Gastrocnemius medialis (tissue), 4 donors: Measurements from ENCODE around the gene CHAC1. TPM values are rescaled to one million over a fixed set of nuclear protein-coding genes. Genes with fewer than 3 reads are reported as not detected.

Experiments used
- ATAC-seq, 2 donors: fragments of 150-250 bp; one replicate each; pipeline ENCODE4 v1.9.1; 2016
- DNase-seq, 2 donors: peaks; one replicate each; pipeline ENCODE4 v3.0.0-alpha.2; 2019
- H3K27ac ChIP-seq, 4 donors: fragments of 200-600 bp; sonication (generic); 1 replicate in 1 of 4; 2 replicates in 3 of 4; pipeline ENCODE4 v1.5.1; 2016 to 2018; ENCODE audit warnings: mild to moderate bottlenecking in 2 of 4, moderate library complexity in 1 of 4
- H3K27me3 ChIP-seq, 3 donors: fragments of 200-600 bp; sonication (generic) in 2 of 3; 1 replicate in 1 of 3; 2 replicates in 2 of 3; pipeline versions ENCODE4 v1.5.1 to v1.6.0; 2016 to 2019; ENCODE audit warnings: mild to moderate bottlenecking in 1 of 3, moderate library complexity in 1 of 3
- H3K36me3 ChIP-seq, 2 donors: fragments of 200-600 bp; sonication (generic) in 1 of 2; one replicate each; pipeline ENCODE4 v1.5.1; 2017 to 2018
- H3K4me1 ChIP-seq, 2 donors: fragments of 200-600 bp; sonication (generic) in 1 of 2; one replicate each; pipeline ENCODE4 v1.5.1; 2016 to 2017; ENCODE audit warnings: mild to moderate bottlenecking in 2 of 2
- H3K4me3 ChIP-seq, 4 donors: fragments of 200-600 bp; sonication (generic) in 3 of 4; 1 replicate in 1 of 4; 2 replicates in 3 of 4; pipeline ENCODE4 v1.5.1; 2016 to 2019; ENCODE audit warnings: mild to moderate bottlenecking in 2 of 4
- H3K9me3 ChIP-seq, 3 donors: fragments of 200-600 bp; sonication (generic) in 2 of 3; 1 replicate in 1 of 3; 2 replicates in 2 of 3; pipeline ENCODE4 v1.5.1; 2016 to 2019
- POLR2A ChIP-seq, 2 donors: fragments of 450-650 bp; IDR thresholded peaks; one replicate each; pipeline ENCODE4 v1.6.1; 2017; ENCODE audit warnings: antibody characterized with exemption in 2 of 2, mild to moderate bottlenecking in 2 of 2, moderate library complexity in 2 of 2
- in situ Hi-C, 4 donors: fragments of 200-750 bp; cut with MboI; loops; one replicate each; pipeline versions ENCODE4 v1.15.0 to v1.8.0; 2017; ENCODE audit warnings: low sequenced_read_pairs in 4 of 4
- intact Hi-C: fragments of 100-400 bp; cut with DNase I; formaldehyde crosslinking; loops from one replicate; pipeline ENCODE4 v1.15.1; 2023; ENCODE audit warnings: low total_unique reads
- total RNA-seq, 4 donors: library from RNA; depleted of rRNA; stranded (reverse); fragments of >200 nt; gene quantifications; one replicate each; pipeline versions ENCODE4 v1.1.0 to v1.2.3, GENCODE V29; 2016
- TF ChIP-seq, protein P1 (sequence below), 5 experiments: fragments of 450-650 bp in 3 of 5; fragments of 200-600 bp in 2 of 5; sonication (generic) in 2 of 5; IDR thresholded peaks in 4 of 5; conservative IDR thresholded peaks in 1 of 5; 1 replicate in 4 of 5; 2 replicates in 1 of 5; pipeline ENCODE4 v1.5.1; 2016 to 2019; ENCODE audit warnings: antibody characterized with exemption in 5 of 5, mild to moderate bottlenecking in 3 of 5, moderate library complexity in 3 of 5

CHAC1 gene
- total RNA-seq, 4 donors from 2014 or later: 93.4 to 320 (median 139) TPM

DNA sequence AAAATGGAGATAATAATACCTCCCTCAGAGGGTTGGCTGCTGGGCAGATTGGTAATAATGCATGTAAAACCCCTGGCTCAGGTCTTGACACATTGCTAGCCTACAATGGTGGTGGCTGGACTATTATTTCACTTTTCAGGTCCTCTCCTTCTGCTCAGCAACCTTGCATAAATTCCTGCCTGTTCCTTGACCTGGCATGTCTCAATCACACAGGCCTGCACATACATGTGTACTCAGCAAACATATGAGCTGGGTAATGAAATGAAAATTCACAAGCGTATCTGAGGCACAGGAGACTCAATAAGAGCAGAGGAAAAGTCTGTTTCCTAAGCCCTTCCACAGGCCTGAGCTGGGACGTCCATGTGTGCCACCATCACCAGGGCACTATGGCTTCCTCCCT, 41.6 kb upstream of the CHAC1 start:
- in situ Hi-C loops: no loop called here

DNA sequence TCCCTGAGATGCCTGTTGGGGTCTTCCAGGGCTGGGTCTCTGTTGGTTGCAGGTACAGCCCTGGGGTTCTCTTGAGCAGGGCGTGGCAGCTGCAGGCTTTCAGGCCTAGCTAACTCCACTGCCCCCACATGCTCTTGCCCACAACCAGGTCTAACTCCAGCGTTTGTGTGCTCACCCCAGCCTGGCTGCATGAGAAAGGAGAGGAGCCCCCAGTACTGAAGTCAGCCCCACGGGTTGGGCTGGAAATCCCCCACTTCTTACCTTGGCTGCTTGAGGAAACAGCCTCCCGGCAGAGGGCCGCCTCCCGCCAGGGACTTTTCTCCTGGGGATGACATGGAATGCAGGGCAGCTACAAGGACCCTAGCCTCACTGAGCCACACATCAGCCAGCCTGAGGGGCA, 40.8 kb upstream of the CHAC1 start:
- Histone ChIP-seq H3K36me3 (no peaks in the 10 kb centered on the region), H3K4me1 (peaks cover 13 to 15% of the 10 kb centered on the region in 2 donors), H3K27ac (no peak overlapping the region), H3K27me3 (no peaks in the 10 kb centered on the region), H3K9me3 (no peaks in the 10 kb centered on the region), H3K4me3 (no peak overlapping the region)
- intact Hi-C loops: no loop called here
- DNase-seq: no peak
- no peak for ATAC-seq
- in situ Hi-C loops: no loop called here
- TF ChIP-seq, protein P1, sequence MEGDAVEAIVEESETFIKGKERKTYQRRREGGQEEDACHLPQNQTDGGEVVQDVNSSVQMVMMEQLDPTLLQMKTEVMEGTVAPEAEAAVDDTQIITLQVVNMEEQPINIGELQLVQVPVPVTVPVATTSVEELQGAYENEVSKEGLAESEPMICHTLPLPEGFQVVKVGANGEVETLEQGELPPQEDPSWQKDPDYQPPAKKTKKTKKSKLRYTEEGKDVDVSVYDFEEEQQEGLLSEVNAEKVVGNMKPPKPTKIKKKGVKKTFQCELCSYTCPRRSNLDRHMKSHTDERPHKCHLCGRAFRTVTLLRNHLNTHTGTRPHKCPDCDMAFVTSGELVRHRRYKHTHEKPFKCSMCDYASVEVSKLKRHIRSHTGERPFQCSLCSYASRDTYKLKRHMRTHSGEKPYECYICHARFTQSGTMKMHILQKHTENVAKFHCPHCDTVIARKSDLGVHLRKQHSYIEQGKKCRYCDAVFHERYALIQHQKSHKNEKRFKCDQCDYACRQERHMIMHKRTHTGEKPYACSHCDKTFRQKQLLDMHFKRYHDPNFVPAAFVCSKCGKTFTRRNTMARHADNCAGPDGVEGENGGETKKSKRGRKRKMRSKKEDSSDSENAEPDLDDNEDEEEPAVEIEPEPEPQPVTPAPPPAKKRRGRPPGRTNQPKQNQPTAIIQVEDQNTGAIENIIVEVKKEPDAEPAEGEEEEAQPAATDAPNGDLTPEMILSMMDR (IDR thresholded peaks at IDR 0.05 in 4 of 5, conservative IDR thresholded peaks at IDR 0.05 in 1 of 5): no peak
- TF ChIP-seq POLR2A (IDR thresholded peaks at IDR 0.05): no peak

More for the DNA sequence above, 41.6 kb upstream of the CHAC1 start:
- Histone ChIP-seq H3K9me3 (no peaks in the 10 kb centered on the region), H3K4me1 (peaks cover 21 to 23% of the 10 kb centered on the region in 2 donors), H3K4me3 (no peak overlapping the region), H3K36me3 (no peaks in the 10 kb centered on the region), H3K27ac (no peak overlapping the region), H3K27me3 (no peaks in the 10 kb centered on the region)
- DNase-seq (no peak), ATAC-seq (no peak)
- intact Hi-C loops: no loop called here
- no peak for TF ChIP-seq POLR2A (IDR thresholded peaks at IDR 0.05)
- TF ChIP-seq, protein P1 (IDR thresholded peaks at IDR 0.05 in 4 of 5, conservative IDR thresholded peaks at IDR 0.05 in 1 of 5): no peak

DNA sequence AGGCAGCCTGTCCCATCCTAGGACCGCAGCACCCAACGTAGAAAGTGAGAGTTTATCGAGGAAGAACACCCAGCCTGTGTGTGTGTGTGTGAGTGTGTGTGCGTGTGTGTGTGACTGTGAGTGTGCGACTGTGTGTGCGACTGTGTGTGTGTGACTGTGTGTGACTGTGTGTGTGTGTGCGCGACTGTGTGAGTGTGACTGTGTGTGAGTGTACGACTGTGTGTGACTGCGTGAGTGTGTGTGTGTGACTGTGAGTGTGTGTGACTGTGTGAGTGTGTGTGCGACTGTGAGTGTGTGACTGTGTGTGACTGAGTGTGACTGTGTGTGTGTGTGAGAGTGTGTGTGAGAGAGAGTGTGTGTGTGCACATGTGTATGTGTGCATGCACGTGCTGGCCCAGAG, 39.3 kb upstream of the CHAC1 start:
- Histone ChIP-seq H3K27ac (peak overlapping the region in 1 of 4 donors; percentile 67), H3K4me3 (no peak overlapping the region), H3K4me1 (peaks cover 13 to 14% of the 10 kb centered on the region in 2 donors), H3K36me3 (no peaks in the 10 kb centered on the region), H3K9me3 (no peaks in the 10 kb centered on the region), H3K27me3 (no peaks in the 10 kb centered on the region)
- intact Hi-C loops: no loop called here
- DNase-seq (no peak), ATAC-seq (no peak)
- TF ChIP-seq, protein P1 (IDR thresholded peaks at IDR 0.05 in 4 of 5, conservative IDR thresholded peaks at IDR 0.05 in 1 of 5): no peak
- no peak for TF ChIP-seq POLR2A (IDR thresholded peaks at IDR 0.05)
- in situ Hi-C loops: no loop called here

DNA sequence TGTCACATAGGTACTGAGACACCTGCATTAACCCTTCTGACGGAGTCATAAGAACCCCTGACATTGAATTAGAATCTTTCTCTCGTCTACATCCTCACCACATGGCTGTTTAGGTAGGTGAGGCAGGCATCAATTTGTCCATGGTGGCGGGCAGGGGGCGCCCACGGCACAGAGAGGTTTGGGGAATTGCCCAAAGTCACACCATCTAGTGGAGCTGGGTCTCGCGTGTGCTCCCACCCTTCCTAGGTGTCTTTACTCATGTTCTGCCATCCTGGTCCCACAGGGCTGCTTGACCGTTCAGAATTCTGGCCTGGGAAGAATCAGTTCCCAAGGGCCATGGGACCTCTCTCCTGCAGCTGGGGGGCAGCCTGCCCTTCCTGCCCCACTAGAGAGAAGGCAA, 38.8 kb upstream of the CHAC1 start:
- DNase-seq (no peak), ATAC-seq (no peak)
- in situ Hi-C loops (no loop called here), intact Hi-C loops (no loop called here)
- no peak overlapping the region for H3K4me3 ChIP-seq
- no peaks in the 10 kb centered on the region for H3K27me3 ChIP-seq
- peak overlapping the region in 3 of 4 donors; percentile 15 to 67 (median 59) for H3K27ac ChIP-seq
- H3K4me1 ChIP-seq: peaks cover 9% of the 10 kb centered on the region in 2 donors
- H3K36me3 ChIP-seq: no peaks in the 10 kb centered on the region
- no peak for TF ChIP-seq POLR2A (IDR thresholded peaks at IDR 0.05)
- TF ChIP-seq, protein P1 (IDR thresholded peaks at IDR 0.05 in 4 of 5, conservative IDR thresholded peaks at IDR 0.05 in 1 of 5): no peak
- H3K9me3 ChIP-seq: no peaks in the 10 kb centered on the region

DNA sequence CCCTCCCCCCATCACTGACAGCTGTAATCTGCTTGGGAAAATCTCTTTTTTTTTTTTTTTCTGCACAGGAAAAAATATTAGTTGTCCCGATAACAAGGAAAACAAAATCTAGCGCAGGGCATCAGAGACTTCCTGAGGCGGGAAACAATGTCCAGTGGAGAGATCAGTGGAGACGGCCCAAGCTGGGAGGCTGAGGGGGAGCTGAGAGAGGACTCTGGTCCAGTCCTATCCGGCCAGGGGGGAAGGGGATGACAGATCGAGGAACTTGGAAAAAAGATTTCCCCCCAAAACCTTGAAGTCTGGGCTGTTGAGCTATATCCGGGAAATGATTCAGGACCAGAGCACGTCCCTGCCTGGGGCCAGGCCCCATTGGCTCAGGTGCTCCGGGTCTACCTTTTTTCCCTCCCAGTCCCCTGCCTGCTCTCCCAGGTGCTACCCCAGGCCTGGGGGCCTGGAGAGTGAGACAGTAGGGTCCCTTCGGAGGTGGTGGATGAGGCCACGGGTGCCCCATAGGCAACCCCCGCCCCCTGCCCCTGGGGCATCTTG, 38.1 kb upstream of the CHAC1 start:
- Histone ChIP-seq H3K27me3 (no peaks in the 10 kb centered on the region), H3K4me3 (no peak overlapping the region), H3K9me3 (no peaks in the 10 kb centered on the region), H3K4me1 (peaks cover 2% of the 10 kb centered on the region in 2 donors), H3K27ac (peak overlapping the region; percentile 15 to 67 (median 42)), H3K36me3 (no peaks in the 10 kb centered on the region)
- DNase-seq: no peak
- no peak for TF ChIP-seq POLR2A (IDR thresholded peaks at IDR 0.05)
- TF ChIP-seq, protein P1 (IDR thresholded peaks at IDR 0.05 in 4 of 5, conservative IDR thresholded peaks at IDR 0.05 in 1 of 5): no peak
- intact Hi-C loops (no loop called here), in situ Hi-C loops (no loop called here)
- no peak for ATAC-seq
